CD14-positive monocyte (primary cell): ENCODE measurements around the gene SLC66A3. TPM values are rescaled to one million over a fixed set of nuclear protein-coding genes. Genes with fewer than 3 reads are reported as not detected.

Source experiments
- DNase-seq, 3 donors: peaks; one replicate each; pipeline ENCODE4 v3.0.0-alpha.2; 2011 to 2022
- H2AFZ ChIP-seq: 2 replicates; pipeline ENCODE4 v1.6.0; 2012; ENCODE audit warnings: mild to moderate bottlenecking, low read depth, low read length, inconsistent platforms; ENCODE audit not compliant: insufficient read depth, poor library complexity, severe bottlenecking
- H3K27ac ChIP-seq, 2 donors: 1 replicate in 1 of 2; 2 replicates in 1 of 2; pipeline ENCODE4 v1.5.1; 2012 to 2013; ENCODE audit warnings: low read length in 2 of 2, control low read depth in 1 of 2, inconsistent platforms in 1 of 2, low read depth in 1 of 2, mild to moderate bottlenecking in 1 of 2
- H3K27me3 ChIP-seq, 2 donors: one replicate each; pipeline versions ENCODE4 v1.6.0 to v1.6.1; 2011 to 2013; ENCODE audit warnings: low read length in 2 of 2; ENCODE audit not compliant: control insufficient read depth in 2 of 2, insufficient read depth in 2 of 2
- H3K36me3 ChIP-seq, 2 donors: replicated peaks in 1 of 2; 1 replicate in 1 of 2; 2 replicates in 1 of 2; pipeline versions ENCODE4 v1.5.1 to v1.6.1; 2012 to 2013; ENCODE audit warnings: low read length in 2 of 2, control low read depth in 1 of 2, inconsistent platforms in 1 of 2, mild to moderate bottlenecking in 1 of 2; ENCODE audit not compliant: insufficient read depth in 2 of 2, control insufficient read depth in 1 of 2
- H3K4me1 ChIP-seq, 2 donors: 1 replicate in 1 of 2; 2 replicates in 1 of 2; pipeline versions ENCODE4 v1.5.1 to v1.6.1; 2012 to 2013; ENCODE audit warnings: low read length in 2 of 2, control low read depth in 1 of 2, inconsistent platforms in 1 of 2, mild to moderate bottlenecking in 1 of 2, moderate library complexity in 1 of 2; ENCODE audit not compliant: insufficient read depth in 2 of 2, control insufficient read depth in 1 of 2
- H3K4me2 ChIP-seq: replicated peaks from 2 replicates; pipeline ENCODE3; 2012; ENCODE audit warnings: low read length, moderate library complexity, mild to moderate bottlenecking; ENCODE audit not compliant: poor library complexity, severe bottlenecking; ENCODE audit errors: extremely low read depth
- H3K4me3 ChIP-seq, 3 experiments: fragments of 200-600 bp in 1 of 3; sonication (generic) in 1 of 3; replicated peaks in 1 of 3; 1 replicate in 2 of 3; 2 replicates in 1 of 3; pipeline ENCODE4 v1.5.1; 2011 to 2013; ENCODE audit warnings: low read length in 3 of 3, mild to moderate bottlenecking in 3 of 3, control low read depth in 2 of 3, low read depth in 2 of 3, inconsistent platforms in 1 of 3, moderate library complexity in 1 of 3
- H3K79me2 ChIP-seq: 2 replicates; pipeline ENCODE4 v1.6.0; 2012; ENCODE audit warnings: mild to moderate bottlenecking, control low read depth, inconsistent platforms, low read length, moderate library complexity; ENCODE audit not compliant: insufficient read depth
- H3K9ac ChIP-seq: 2 replicates; pipeline ENCODE4 v1.6.0; 2017; ENCODE audit warnings: low read length, mild to moderate bottlenecking; ENCODE audit not compliant: insufficient read depth, poor library complexity, severe bottlenecking
- H3K9me3 ChIP-seq, 2 donors: replicated peaks in 1 of 2; 1 replicate in 1 of 2; 2 replicates in 1 of 2; pipeline versions ENCODE4 v1.5.1 to v1.6.1; 2012 to 2013; ENCODE audit warnings: low read length in 2 of 2, control low read depth in 1 of 2; ENCODE audit not compliant: control insufficient read depth in 1 of 2, insufficient read depth in 1 of 2
- H4K20me1 ChIP-seq: 2 replicates; pipeline ENCODE4 v1.6.0; 2012; ENCODE audit warnings: mild to moderate bottlenecking, low read length, control low read depth, moderate library complexity; ENCODE audit not compliant: insufficient read depth
- H3K27ac Mint-ChIP-seq, 7 donors: one replicate each; pipeline ENCODE4 v1.8.0; 2020; ENCODE audit warnings: mild to moderate bottlenecking in 7 of 7, mixed read lengths in 7 of 7, moderate library complexity in 6 of 7, inconsistent platforms in 2 of 7
- H3K27me3 Mint-ChIP-seq, 3 donors: one replicate each; pipeline ENCODE4 v1.8.0; 2021 to 2022; ENCODE audit warnings: low read depth in 3 of 3, mild to moderate bottlenecking in 3 of 3, mixed read lengths in 3 of 3, moderate library complexity in 3 of 3, inconsistent platforms in 1 of 3
- H3K36me3 Mint-ChIP-seq, 2 donors: one replicate each; pipeline ENCODE4 v1.8.0; 2020; ENCODE audit warnings: mixed read lengths in 2 of 2, inconsistent platforms in 1 of 2, mild to moderate bottlenecking in 1 of 2
- H3K4me1 Mint-ChIP-seq: one replicate; pipeline ENCODE4 v1.8.0; 2020; ENCODE audit warnings: mild to moderate bottlenecking, mixed read lengths
- H3K4me3 Mint-ChIP-seq, 2 donors: one replicate each; pipeline ENCODE4 v1.8.0; 2020; ENCODE audit warnings: mild to moderate bottlenecking in 2 of 2, mixed read lengths in 2 of 2, moderate library complexity in 1 of 2
- H3K9me3 Mint-ChIP-seq, 7 donors: one replicate each; pipeline ENCODE4 v1.8.0; 2020 to 2022; ENCODE audit warnings: mixed read lengths in 7 of 7, mild to moderate bottlenecking in 6 of 7, moderate library complexity in 6 of 7, inconsistent platforms in 2 of 7
- CTCF ChIP-seq: fragments of 200-600 bp; IDR thresholded peaks from one replicate; pipeline ENCODE4 v1.8.0; 2022; ENCODE audit warnings: antibody characterized with exemption, mild to moderate bottlenecking
- WGBS: methylation state at CpG from one replicate; pipeline ENCODE4 v1.1.5; 2013; ENCODE audit warnings: missing lambda C conversion rate; ENCODE audit not compliant: insufficient coverage; 5-methylcytosine and 5-hydroxymethylcytosine counted together
- intact Hi-C, 2 donors: fragments of 100-400 bp; cut with micrococcal nuclease; formaldehyde crosslinking; loops; one replicate each; pipeline versions ENCODE4 v1.15.0 to v1.15.1; 2023
- polyA plus RNA-seq, 3 donors: library from polyadenylated mRNA; depleted of rRNA in 1 of 3; unstranded in 2 of 3; stranded (reverse) in 1 of 3; fragments of 300-500 nt in 2 of 3; fragments of >200 nt in 1 of 3; fragmentation: Illumina TruSeq in 2 of 3; gene quantifications; 1 replicate in 2 of 3; 2 replicates in 1 of 3; pipeline ENCODE4 v1.2.3, GENCODE V29; 2012 to 2021

SLC66A3 gene
- polyA plus RNA-seq, 3 donors: 51.8 to 188 (median 169) TPM

GRCh38 chr2:11118761-11119160 is 36.5 kb upstream of the SLC66A3 start:
- Mint-ChIP-seq H3K4me3 (no peak overlapping the region), H3K27me3 (peaks cover 7 to 11% (median 9%) of the 10 kb centered on the region in 3 donors), H3K27ac (no peak overlapping the region), H3K36me3 (no peaks in the 10 kb centered on the region), H3K9me3 (peaks cover 0 to 3% (median 2%) of the 10 kb centered on the region in 7 donors), H3K4me1 (peaks cover 7% of the 10 kb centered on the region)
- DNase-seq: no peak
- no peak overlapping the region for H3K4me2 ChIP-seq
- H3K9me3 ChIP-seq: no peaks in the 10 kb centered on the region
- TF ChIP-seq CTCF: no peak
- no peak overlapping the region for H3K4me3 ChIP-seq
- H3K4me1 ChIP-seq: no peaks in the 10 kb centered on the region
- no peak overlapping the region for H3K9ac ChIP-seq
- no peaks in the 10 kb centered on the region for H4K20me1 ChIP-seq
- H3K36me3 ChIP-seq: no peaks in the 10 kb centered on the region
- intact Hi-C loops: no loop called here
- H3K27me3 ChIP-seq: no peaks in the 10 kb centered on the region
- H3K27ac ChIP-seq: no peak overlapping the region
- H2AFZ ChIP-seq: no peak overlapping the region
- no peaks in the 10 kb centered on the region for H3K79me2 ChIP-seq
- 100% methylated on average over 3 of the region's 3 CpGs for WGBS

DNA sequence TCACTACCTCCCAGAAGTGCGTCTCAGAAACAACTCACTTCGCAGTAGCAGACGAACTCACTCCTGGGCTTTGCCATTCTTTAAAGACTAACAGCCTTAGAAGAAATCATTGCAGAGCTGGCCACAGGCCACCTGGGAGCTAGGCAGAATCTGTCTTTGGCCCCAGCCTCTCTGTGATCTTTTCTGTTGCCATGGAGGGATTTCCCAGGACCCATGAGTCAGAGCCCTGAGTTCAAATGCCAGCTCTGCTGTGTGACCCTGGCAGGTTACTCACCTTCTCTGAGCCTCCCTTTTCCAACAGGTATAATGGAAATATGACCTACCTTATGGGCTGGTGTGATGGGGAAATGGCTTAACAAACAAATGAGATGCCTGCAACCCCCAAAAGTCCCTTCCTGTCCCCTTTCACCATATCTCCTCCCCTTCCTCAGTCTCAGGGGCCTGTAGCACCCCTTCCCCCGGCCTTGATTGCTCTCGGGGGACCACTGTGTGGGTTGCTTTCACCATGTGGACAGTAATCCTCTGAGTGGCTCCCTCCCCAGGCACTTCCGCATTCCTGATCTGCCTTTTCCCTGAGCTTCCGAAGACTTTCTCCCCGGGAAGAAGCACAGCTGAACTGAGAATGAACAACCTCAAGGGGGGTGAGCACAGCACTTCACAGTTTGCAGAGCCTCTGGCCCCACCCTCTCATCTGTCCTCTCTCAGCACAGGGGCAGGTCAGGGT is 34.0 kb upstream of the SLC66A3 start:
- peak overlapping the region in 1 of 2 donors; percentile 63 for H3K4me3 Mint-ChIP-seq
- intact Hi-C loops: loop anchor here in 1 of 2 donors (5.0 kb wide), 1 partner anchor 289 kb away; no protein-coding TSS in a partner anchor

More for the DNA sequence above, 34.0 kb upstream of the SLC66A3 start:
- H3K79me2 ChIP-seq: no peaks in the 10 kb centered on the region
- no peak for DNase-seq
- H3K9ac ChIP-seq: no peak overlapping the region
- WGBS: 71% methylated on average over 8 of the region's 8 CpGs
- H3K27me3 ChIP-seq: peaks cover 0 to 4% of the 10 kb centered on the region in 2 donors
- peaks cover 11% of the 10 kb centered on the region for H3K4me1 Mint-ChIP-seq
- no peaks in the 10 kb centered on the region for H4K20me1 ChIP-seq
- no peak overlapping the region for H2AFZ ChIP-seq
- peak overlapping the region; percentile 11 for H3K4me2 ChIP-seq
- no peaks in the 10 kb centered on the region for H3K9me3 ChIP-seq
- TF ChIP-seq CTCF: no peak
- no peak overlapping the region for H3K27ac ChIP-seq
- H3K4me3 ChIP-seq: peak overlapping the region in 1 of 3 experiments; percentile 14
- H3K4me1 ChIP-seq: no peaks in the 10 kb centered on the region
- H3K9me3 Mint-ChIP-seq: peaks cover 0 to 2% (median 0%) of the 10 kb centered on the region in 7 donors
- peaks cover 7 to 20% (median 11%) of the 10 kb centered on the region in 3 donors for H3K27me3 Mint-ChIP-seq
- H3K36me3 Mint-ChIP-seq: no peaks in the 10 kb centered on the region
- peak overlapping the region in 1 of 7 donors; percentile 43 for H3K27ac Mint-ChIP-seq
- no peaks in the 10 kb centered on the region for H3K36me3 ChIP-seq
